Stimulated activated effector memory CD8-positive, alpha-beta T cell treated with anti-CD3 and anti-CD28 coated beads, Interleukin-12 subunit alpha, Interleukin-12 subunit beta, amount 100 ng/mL, for 72 hours (primary cell): Measurements from ENCODE around the gene ERGIC1.
A peak's percentile ranks its signal among the peaks of the same experiment; 100 is the strongest.
"Not testable (repeated sequence)": the region's sequence is repeated elsewhere in the genome, so short reads cannot be mapped to it uniquely, and the experiment has no call there.

Experiments
- ATAC-seq: fragments of 150-1000 bp; cut with Tn5 transposase; 2 replicates; pipeline ENCODE4 v1.10.0; 2021
- DNase-seq, 2 donors: peaks; one replicate each; pipeline ENCODE4 v3.0.0; 2021 to 2022; ENCODE audit warnings: low spot score in 2 of 2
- H3K27ac Mint-ChIP-seq: one replicate; pipeline ENCODE4 v1.8.0; 2022; ENCODE audit warnings: mild to moderate bottlenecking, mixed read lengths
- H3K36me3 Mint-ChIP-seq: one replicate; pipeline ENCODE4 v1.8.0; 2022; ENCODE audit warnings: mild to moderate bottlenecking, mixed read lengths
- H3K4me1 Mint-ChIP-seq: one replicate; pipeline ENCODE4 v1.8.0; 2022; ENCODE audit warnings: mixed read lengths
- H3K4me3 Mint-ChIP-seq: one replicate; pipeline ENCODE4 v1.8.0; 2022; ENCODE audit warnings: mild to moderate bottlenecking, mixed read lengths
- H3K9me3 Mint-ChIP-seq: one replicate; pipeline ENCODE4 v1.8.0; 2022; ENCODE audit warnings: mixed read lengths

ERGIC1 gene

GRCh38 chr5:172796306-172796705 lies 37.7 kb upstream of the ERGIC1 start:
- ATAC-seq = no peak
- H3K36me3 Mint-ChIP-seq = no peaks in the 10 kb centered on the region
- peaks cover 26% of the 10 kb centered on the region for H3K4me1 Mint-ChIP-seq
- no peak overlapping the region for H3K27ac Mint-ChIP-seq
- DNase-seq = no peak
- H3K4me3 Mint-ChIP-seq = no peak overlapping the region
- H3K9me3 Mint-ChIP-seq = no peaks in the 10 kb centered on the region

GRCh38 chr5:172797771-172798191 lies 36.3 kb upstream of the ERGIC1 start:
- ATAC-seq (no peak), DNase-seq (no peak)
- Mint-ChIP-seq H3K36me3 (no peaks in the 10 kb centered on the region), H3K9me3 (no peaks in the 10 kb centered on the region), H3K27ac (peak overlapping the region; percentile 60), H3K4me1 (peaks cover 26% of the 10 kb centered on the region), H3K4me3 (no peak overlapping the region)

- peaks cover 25% of the 10 kb centered on the region for H3K4me1 Mint-ChIP-seq
- ATAC-seq = peak; percentile 78
- no peak for DNase-seq
- H3K36me3 Mint-ChIP-seq = no peaks in the 10 kb centered on the region
- no peak overlapping the region for H3K4me3 Mint-ChIP-seq
- H3K9me3 Mint-ChIP-seq = no peaks in the 10 kb centered on the region
- H3K27ac Mint-ChIP-seq = peak overlapping the region; percentile 60
Measured at GRCh38 chr5:172798422-172799215, 35.4 kb upstream of the ERGIC1 start.

- Mint-ChIP-seq H3K4me1 (peaks cover 17% of the 10 kb centered on the region), H3K9me3 (no peaks in the 10 kb centered on the region), H3K27ac (no peak overlapping the region)
Measured at GRCh38 chr5:172799416-172799815, 34.6 kb upstream of the ERGIC1 start.

GRCh38 chr5:172800088-172800551 lies 33.9 kb upstream of the ERGIC1 start:
- ATAC-seq (no peak), DNase-seq (no peak)
- peaks cover 17% of the 10 kb centered on the region for H3K4me1 Mint-ChIP-seq
- no peaks in the 10 kb centered on the region for H3K9me3 Mint-ChIP-seq
- no peak overlapping the region for H3K4me3 Mint-ChIP-seq
- no peaks in the 10 kb centered on the region for H3K36me3 Mint-ChIP-seq
- H3K27ac Mint-ChIP-seq = no peak overlapping the region

More at GRCh38 chr5:172799416-172799815, 34.6 kb upstream of the ERGIC1 start:
- ATAC-seq (no peak), DNase-seq (no peak)
- H3K4me3 Mint-ChIP-seq = no peak overlapping the region
- no peaks in the 10 kb centered on the region for H3K36me3 Mint-ChIP-seq

GRCh38 chr5:172801179-172801671 lies 32.8 kb upstream of the ERGIC1 start:
- H3K4me1 Mint-ChIP-seq = peaks cover 19% of the 10 kb centered on the region
- ATAC-seq (no peak), DNase-seq (no peak)
- H3K36me3 Mint-ChIP-seq = no peaks in the 10 kb centered on the region
- H3K27ac Mint-ChIP-seq = no peak overlapping the region
- no peaks in the 10 kb centered on the region for H3K9me3 Mint-ChIP-seq
- H3K4me3 Mint-ChIP-seq = no peak overlapping the region

- DNase-seq (no peak), ATAC-seq (no peak)
- H3K27ac Mint-ChIP-seq = no peak overlapping the region
- H3K4me3 Mint-ChIP-seq = no peak overlapping the region
- no peaks in the 10 kb centered on the region for H3K9me3 Mint-ChIP-seq
- peaks cover 28% of the 10 kb centered on the region for H3K4me1 Mint-ChIP-seq
- H3K36me3 Mint-ChIP-seq = peaks cover 3% of the 10 kb centered on the region
Measured at GRCh38 chr5:172802112-172802511, 31.9 kb upstream of the ERGIC1 start.

GRCh38 chr5:172802567-172803176 lies 31.4 kb upstream of the ERGIC1 start:
- Mint-ChIP-seq H3K4me3 (no peak overlapping the region), H3K36me3 (peaks cover 9% of the 10 kb centered on the region), H3K9me3 (no peaks in the 10 kb centered on the region), H3K27ac (no peak overlapping the region), H3K4me1 (peaks cover 34% of the 10 kb centered on the region)
- no peak for ATAC-seq
- no peak for DNase-seq

GRCh38 chr5:172805018-172805683 lies 28.9 kb upstream of the ERGIC1 start:
- Mint-ChIP-seq H3K4me1 (peaks cover 18% of the 10 kb centered on the region), H3K9me3 (no peaks in the 10 kb centered on the region), H3K36me3 (peaks cover 9% of the 10 kb centered on the region), H3K4me3 (no peak overlapping the region), H3K27ac (no peak overlapping the region)
- DNase-seq (no peak), ATAC-seq (no peak)

GRCh38 chr5:172805736-172806255 lies 28.3 kb upstream of the ERGIC1 start:
- H3K4me1 Mint-ChIP-seq = peaks cover 18% of the 10 kb centered on the region
- ATAC-seq (no peak), DNase-seq (no peak)
- peak overlapping the region; percentile 88 for H3K27ac Mint-ChIP-seq
- no peak overlapping the region for H3K4me3 Mint-ChIP-seq
- no peaks in the 10 kb centered on the region for H3K9me3 Mint-ChIP-seq
- H3K36me3 Mint-ChIP-seq = peaks cover 9% of the 10 kb centered on the region

- peaks cover 9% of the 10 kb centered on the region for H3K36me3 Mint-ChIP-seq
- peak; percentile 60 to 89 for DNase-seq
- peak overlapping the region; percentile 88 for H3K27ac Mint-ChIP-seq
- H3K4me3 Mint-ChIP-seq = peak overlapping the region; percentile 35
- peak; percentile 98 for ATAC-seq
- H3K4me1 Mint-ChIP-seq = peaks cover 18% of the 10 kb centered on the region
- H3K9me3 Mint-ChIP-seq = no peaks in the 10 kb centered on the region
Measured at GRCh38 chr5:172806897-172807672, 27.0 kb upstream of the ERGIC1 start.

GRCh38 chr5:172807766-172808311 lies 26.2 kb upstream of the ERGIC1 start:
- no peak for ATAC-seq
- H3K27ac Mint-ChIP-seq = peak overlapping the region; percentile 88

GRCh38 chr5:172809774-172810173 lies 24.3 kb upstream of the ERGIC1 start:
- no peak for DNase-seq
- no peaks in the 10 kb centered on the region for H3K9me3 Mint-ChIP-seq
- ATAC-seq = no peak
- no peak overlapping the region for H3K27ac Mint-ChIP-seq
- H3K4me3 Mint-ChIP-seq = no peak overlapping the region
- peaks cover 18% of the 10 kb centered on the region for H3K4me1 Mint-ChIP-seq
- H3K36me3 Mint-ChIP-seq = peaks cover 9% of the 10 kb centered on the region

More at GRCh38 chr5:172807766-172808311, 26.2 kb upstream of the ERGIC1 start:
- Mint-ChIP-seq H3K36me3 (peaks cover 9% of the 10 kb centered on the region), H3K4me1 (peaks cover 18% of the 10 kb centered on the region), H3K9me3 (no peaks in the 10 kb centered on the region), H3K4me3 (peak overlapping the region; percentile 35)
- DNase-seq = no peak

- not testable (repeated sequence) for H3K4me3 Mint-ChIP-seq, H3K9me3 Mint-ChIP-seq, DNase-seq, H3K36me3 Mint-ChIP-seq, H3K27ac Mint-ChIP-seq, ATAC-seq
- peaks cover 18% of the 10 kb centered on the region for H3K4me1 Mint-ChIP-seq
Measured at GRCh38 chr5:172810996-172811395, 23.1 kb upstream of the ERGIC1 start.
